WTC11 (cell line): ENCODE measurements around the gene SYNGR3. TPM values are rescaled to one million over a fixed set of nuclear protein-coding genes. Genes with fewer than 3 reads are reported as not detected.

Experiments used
- ATAC-seq: fragments of 200-7000 bp; cut with Tn5 transposase; 2 replicates; pipeline ENCODE4 v1.10.0; 2021; ENCODE audit warnings: mild to moderate bottlenecking, moderate library complexity
- CTCF ChIA-PET: fragments of 300-600 bp; sonication (Branson Sonifier 250); formaldehyde crosslinking; loops from one replicate; lab custom pipeline; 2021; ENCODE audit warnings: antibody characterized with exemption; lab: Charles Lee
- POLR2A ChIA-PET: fragments of 350-600 bp; sonication (Branson Sonifier 250); formaldehyde crosslinking; loops from one replicate; lab custom pipeline; 2021; ENCODE audit warnings: antibody characterized with exemption; lab: Charles Lee
- DNase-seq: peaks from one replicate; pipeline ENCODE4 v3.0.0; 2021; ENCODE audit warnings: low spot score
- H3K27ac Mint-ChIP-seq: 2 replicates; pipeline ENCODE4 v1.8.0; 2021; ENCODE audit warnings: mixed read lengths
- H3K27me3 Mint-ChIP-seq: 2 replicates; pipeline ENCODE4 v1.8.0; 2021; ENCODE audit warnings: low read depth, mild to moderate bottlenecking, moderate library complexity, mixed read lengths
- H3K36me3 Mint-ChIP-seq: 2 replicates; pipeline ENCODE4 v1.8.0; 2021; ENCODE audit warnings: mixed read lengths
- H3K4me1 Mint-ChIP-seq: 2 replicates; pipeline ENCODE4 v1.8.0; 2022; ENCODE audit warnings: mixed read lengths
- H3K4me3 Mint-ChIP-seq: 2 replicates; pipeline ENCODE4 v1.8.0; 2021; ENCODE audit warnings: mild to moderate bottlenecking, moderate library complexity, mixed read lengths
- H3K9me3 Mint-ChIP-seq: 2 replicates; pipeline ENCODE4 v1.8.0; 2021; ENCODE audit warnings: mixed read lengths
- CREM ChIP-seq: sonication (generic); formaldehyde crosslinking; IDR thresholded peaks from 2 replicates; pipeline ENCODE4 v1.8.1; 2022; ENCODE audit warnings: mild to moderate bottlenecking, missing genetic modification reagents, moderate library complexity
- E2F4 ChIP-seq: sonication (generic); formaldehyde crosslinking; IDR thresholded peaks from 2 replicates; pipeline ENCODE4 v1.8.1; 2022; ENCODE audit warnings: low read depth, mild to moderate bottlenecking, moderate library complexity, missing genetic modification reagents, borderline replicate concordance
- ETV6 ChIP-seq: sonication (generic); formaldehyde crosslinking; IDR thresholded peaks from 2 replicates; pipeline ENCODE4 v1.8.1; 2022; ENCODE audit warnings: mild to moderate bottlenecking, missing genetic modification reagents
- FOXP1 ChIP-seq: sonication (generic); formaldehyde crosslinking; IDR thresholded peaks from 2 replicates; pipeline ENCODE4 v1.8.0; 2022; ENCODE audit warnings: missing genetic modification reagents, mild to moderate bottlenecking, moderate library complexity, borderline replicate concordance
- FOXP4 ChIP-seq: sonication (generic); formaldehyde crosslinking; IDR thresholded peaks from 2 replicates; pipeline ENCODE4 v1.8.0; 2022; ENCODE audit warnings: mild to moderate bottlenecking, missing genetic modification reagents
- MYBL2 ChIP-seq: sonication (generic); formaldehyde crosslinking; IDR thresholded peaks from 2 replicates; pipeline ENCODE4 v1.8.1; 2023; ENCODE audit warnings: mild to moderate bottlenecking, moderate library complexity, missing genetic modification reagents
- NR2C2 ChIP-seq: sonication (generic); formaldehyde crosslinking; IDR thresholded peaks from 2 replicates; pipeline ENCODE4 v1.8.0; 2022; ENCODE audit warnings: mild to moderate bottlenecking, missing genetic modification reagents
- SMAD4 ChIP-seq: sonication (generic); formaldehyde crosslinking; IDR thresholded peaks from 2 replicates; pipeline ENCODE4 v1.8.0; 2022; ENCODE audit warnings: mild to moderate bottlenecking, missing genetic modification reagents
- SOX15 ChIP-seq: fragments of 250-450 bp; sonication (Bioruptor Pico); IDR thresholded peaks from 2 replicates; pipeline ENCODE4 v1.9.0; 2021; ENCODE audit warnings: mild to moderate bottlenecking
- TEAD1 ChIP-seq: sonication (generic); formaldehyde crosslinking; IDR thresholded peaks from 2 replicates; pipeline ENCODE4 v1.8.0; 2022; ENCODE audit warnings: mild to moderate bottlenecking, missing genetic modification reagents
- TEAD4 ChIP-seq: sonication (generic); formaldehyde crosslinking; IDR thresholded peaks from 2 replicates; pipeline ENCODE4 v1.8.0; 2022; ENCODE audit warnings: mild to moderate bottlenecking, missing genetic modification reagents
- ZBTB21 ChIP-seq: sonication (generic); formaldehyde crosslinking; IDR thresholded peaks from 2 replicates; pipeline ENCODE4 v1.8.1; 2023; ENCODE audit warnings: mild to moderate bottlenecking, missing genetic modification reagents, borderline replicate concordance
- ZNF281 ChIP-seq: sonication (generic); formaldehyde crosslinking; IDR thresholded peaks from 2 replicates; pipeline ENCODE4 v1.8.0; 2023; ENCODE audit warnings: mild to moderate bottlenecking, missing genetic modification reagents
- total RNA-seq: library from RNA; stranded (reverse); gene quantifications from 3 replicates; pipeline ENCODE4 v1.2.3, GENCODE V29; 2021
- TF ChIP-seq, protein P1 (sequence below): sonication (generic); formaldehyde crosslinking; IDR thresholded peaks from 2 replicates; pipeline ENCODE4 v1.8.1; 2023; ENCODE audit warnings: mild to moderate bottlenecking, moderate library complexity, missing genetic modification reagents
- TF ChIP-seq, protein P2 (sequence below): sonication (generic); formaldehyde crosslinking; IDR thresholded peaks from 2 replicates; pipeline ENCODE4 v1.8.1; 2022; ENCODE audit warnings: mild to moderate bottlenecking, moderate library complexity, missing genetic modification reagents
- TF ChIP-seq, protein P3 (sequence below): sonication (generic); formaldehyde crosslinking; IDR thresholded peaks from 2 replicates; pipeline ENCODE4 v1.8.0; 2022; ENCODE audit warnings: mild to moderate bottlenecking, missing genetic modification reagents
- TF ChIP-seq, protein P4 (sequence below): fragments of 250-450 bp; sonication (Bioruptor Pico); IDR thresholded peaks from 2 replicates; pipeline ENCODE4 v1.9.0; 2021; ENCODE audit warnings: mild to moderate bottlenecking

The SYNGR3 gene
- total RNA-seq, 1 experiment from 2014 or later, result 41.5 TPM

- ATAC-seq, result no peak
- Mint-ChIP-seq H3K27ac (no peak overlapping the region), H3K9me3 (no peaks in the 10 kb centered on the region), H3K4me1 (peaks cover 39% of the 10 kb centered on the region), H3K4me3 (peak overlapping the region; percentile 71), H3K36me3 (peaks cover 5% of the 10 kb centered on the region; the same call in 1 of the 2 replicates), H3K27me3 (no peaks in the 10 kb centered on the region)
- no peak for DNase-seq
- POLR2A ChIA-PET, result no interaction called here
- TF ChIP-seq E2F4 (CRISPR knock-in tag) (no peak), CREM (CRISPR knock-in tag) (peak; percentile 19; the same call in 1 of the 2 replicates)
- TF ChIP-seq, protein P1, sequence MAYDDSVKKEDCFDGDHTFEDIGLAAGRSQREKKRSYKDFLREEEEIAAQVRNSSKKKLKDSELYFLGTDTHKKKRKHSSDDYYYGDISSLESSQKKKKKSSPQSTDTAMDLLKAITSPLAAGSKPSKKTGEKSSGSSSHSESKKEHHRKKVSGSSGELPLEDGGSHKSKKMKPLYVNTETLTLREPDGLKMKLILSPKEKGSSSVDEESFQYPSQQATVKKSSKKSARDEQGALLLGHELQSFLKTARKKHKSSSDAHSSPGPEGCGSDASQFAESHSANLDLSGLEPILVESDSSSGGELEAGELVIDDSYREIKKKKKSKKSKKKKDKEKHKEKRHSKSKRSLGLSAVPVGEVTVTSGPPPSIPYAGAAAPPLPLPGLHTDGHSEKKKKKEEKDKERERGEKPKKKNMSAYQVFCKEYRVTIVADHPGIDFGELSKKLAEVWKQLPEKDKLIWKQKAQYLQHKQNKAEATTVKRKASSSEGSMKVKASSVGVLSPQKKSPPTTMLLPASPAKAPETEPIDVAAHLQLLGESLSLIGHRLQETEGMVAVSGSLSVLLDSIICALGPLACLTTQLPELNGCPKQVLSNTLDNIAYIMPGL (CRISPR knock-in tag), result peak; percentile 36; the same call in 1 of the 2 replicates
- CTCF ChIA-PET, result interaction anchor here (0.6 to 1.8 kb wide), 3 partner anchors 81 to 133 kb away, joined by 3 to 6 read pairs (median 4); no protein-coding TSS in a partner anchor
Observed at GRCh38 chr16:2009164-2009711, 19.5 kb downstream of the SYNGR3 start.

DNA sequence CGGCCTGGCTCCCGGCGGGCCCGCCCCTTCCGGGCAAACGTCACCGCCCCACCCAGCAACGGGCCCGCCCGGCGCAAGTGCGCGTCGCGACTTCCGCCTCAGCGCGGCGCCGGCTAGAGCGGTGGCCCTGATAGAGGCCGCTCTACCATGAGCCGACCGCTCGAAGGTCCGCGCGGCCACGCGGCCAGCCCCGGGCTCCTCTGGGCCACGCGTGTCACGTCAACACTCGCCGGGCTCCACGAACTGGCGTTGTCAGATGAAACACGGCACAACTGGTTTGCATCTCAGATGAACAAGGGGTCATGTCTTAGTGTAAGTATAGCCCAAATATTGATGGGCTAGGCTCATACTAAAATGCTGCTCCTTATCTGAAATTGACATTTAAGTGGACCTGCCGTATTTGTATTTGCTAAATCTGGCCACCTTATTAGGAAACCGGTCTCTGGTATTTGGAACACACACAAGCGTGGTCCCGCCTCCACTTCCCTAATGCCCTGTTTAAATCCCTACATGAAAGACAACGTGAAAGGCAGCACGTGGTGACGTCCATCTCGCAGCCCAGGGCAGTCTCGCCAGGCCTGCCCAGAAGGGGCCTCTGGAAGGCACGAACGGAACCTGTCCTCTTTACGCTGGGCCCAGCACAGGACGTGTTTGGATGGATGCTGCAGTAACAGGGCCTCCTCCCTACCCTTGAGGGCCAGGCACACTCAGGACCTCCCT is 20.2 kb downstream of the SYNGR3 start, which contains the start of gene ZNF598:
ZNF598 (minus strand) TSS at position 31 of the 720 bp plus-strand sequence.
- CTCF ChIA-PET, result interaction anchor here (1.8 kb wide), 1 partner anchor 81 kb away, joined by 6 read pairs; no protein-coding TSS in a partner anchor
- Mint-ChIP-seq H3K36me3 (peaks cover 5% of the 10 kb centered on the region; the same call in 1 of the 2 replicates), H3K27me3 (no peaks in the 10 kb centered on the region), H3K27ac (peak within 1 kb of the TSS; percentile 88), H3K4me3 (peak within 1 kb of the TSS; percentile 87), H3K9me3 (no peaks in the 10 kb centered on the region), H3K4me1 (peaks cover 33% of the 10 kb centered on the region)
- ATAC-seq, result peak; percentile 85
- peak; percentile 76 for DNase-seq
- POLR2A ChIA-PET, result no interaction called here
- TF ChIP-seq SOX15 (CRISPR knock-in tag) (no peak), TEAD4 (0 out of 2 replicates have a peak, but pooled peaks have one; percentile 16), FOXP4 (CRISPR knock-in tag) (no peak), FOXP1 (CRISPR knock-in tag) (peak; percentile 16; the same call in 1 of the 2 replicates), TEAD1 (CRISPR knock-in tag) (no peak; the same call in 1 of the 2 replicates), MYBL2 (CRISPR knock-in tag) (0 out of 2 replicates have a peak, but pooled peaks have one; percentile 58), ZNF281 (CRISPR knock-in tag) (no peak), SMAD4 (CRISPR knock-in tag) (no peak), ETV6 (no peak), NR2C2 (CRISPR knock-in tag) (no peak), CREM (CRISPR knock-in tag) (0 out of 2 replicates have a peak, but pooled peaks have one; percentile 38), ZBTB21 (CRISPR knock-in tag) (no peak)
- TF ChIP-seq, protein P1 (CRISPR knock-in tag), result 0 out of 2 replicates have a peak, but pooled peaks have one; percentile 31
- TF ChIP-seq, protein P2, sequence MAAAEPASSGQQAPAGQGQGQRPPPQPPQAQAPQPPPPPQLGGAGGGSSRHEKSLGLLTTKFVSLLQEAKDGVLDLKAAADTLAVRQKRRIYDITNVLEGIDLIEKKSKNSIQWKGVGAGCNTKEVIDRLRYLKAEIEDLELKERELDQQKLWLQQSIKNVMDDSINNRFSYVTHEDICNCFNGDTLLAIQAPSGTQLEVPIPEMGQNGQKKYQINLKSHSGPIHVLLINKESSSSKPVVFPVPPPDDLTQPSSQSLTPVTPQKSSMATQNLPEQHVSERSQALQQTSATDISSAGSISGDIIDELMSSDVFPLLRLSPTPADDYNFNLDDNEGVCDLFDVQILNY (CRISPR knock-in tag), result no peak
- TF ChIP-seq, protein P3, sequence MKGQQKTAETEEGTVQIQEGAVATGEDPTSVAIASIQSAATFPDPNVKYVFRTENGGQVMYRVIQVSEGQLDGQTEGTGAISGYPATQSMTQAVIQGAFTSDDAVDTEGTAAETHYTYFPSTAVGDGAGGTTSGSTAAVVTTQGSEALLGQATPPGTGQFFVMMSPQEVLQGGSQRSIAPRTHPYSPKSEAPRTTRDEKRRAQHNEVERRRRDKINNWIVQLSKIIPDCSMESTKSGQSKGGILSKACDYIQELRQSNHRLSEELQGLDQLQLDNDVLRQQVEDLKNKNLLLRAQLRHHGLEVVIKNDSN, result peak; percentile 74
- TF ChIP-seq, protein P4, sequence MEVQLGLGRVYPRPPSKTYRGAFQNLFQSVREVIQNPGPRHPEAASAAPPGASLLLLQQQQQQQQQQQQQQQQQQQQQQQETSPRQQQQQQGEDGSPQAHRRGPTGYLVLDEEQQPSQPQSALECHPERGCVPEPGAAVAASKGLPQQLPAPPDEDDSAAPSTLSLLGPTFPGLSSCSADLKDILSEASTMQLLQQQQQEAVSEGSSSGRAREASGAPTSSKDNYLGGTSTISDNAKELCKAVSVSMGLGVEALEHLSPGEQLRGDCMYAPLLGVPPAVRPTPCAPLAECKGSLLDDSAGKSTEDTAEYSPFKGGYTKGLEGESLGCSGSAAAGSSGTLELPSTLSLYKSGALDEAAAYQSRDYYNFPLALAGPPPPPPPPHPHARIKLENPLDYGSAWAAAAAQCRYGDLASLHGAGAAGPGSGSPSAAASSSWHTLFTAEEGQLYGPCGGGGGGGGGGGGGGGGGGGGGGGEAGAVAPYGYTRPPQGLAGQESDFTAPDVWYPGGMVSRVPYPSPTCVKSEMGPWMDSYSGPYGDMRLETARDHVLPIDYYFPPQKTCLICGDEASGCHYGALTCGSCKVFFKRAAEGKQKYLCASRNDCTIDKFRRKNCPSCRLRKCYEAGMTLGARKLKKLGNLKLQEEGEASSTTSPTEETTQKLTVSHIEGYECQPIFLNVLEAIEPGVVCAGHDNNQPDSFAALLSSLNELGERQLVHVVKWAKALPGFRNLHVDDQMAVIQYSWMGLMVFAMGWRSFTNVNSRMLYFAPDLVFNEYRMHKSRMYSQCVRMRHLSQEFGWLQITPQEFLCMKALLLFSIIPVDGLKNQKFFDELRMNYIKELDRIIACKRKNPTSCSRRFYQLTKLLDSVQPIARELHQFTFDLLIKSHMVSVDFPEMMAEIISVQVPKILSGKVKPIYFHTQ (CRISPR knock-in tag), result no peak
